K562 (cell line): ENCODE results near the gene ABHD16A. TPM values are rescaled to one million over a fixed set of nuclear protein-coding genes. Genes with fewer than 3 reads are reported as not detected.
A peak's percentile ranks its signal among the peaks of the same experiment; 100 is the strongest.

Experiments
- BDP1 ChIP-seq: IDR thresholded peaks from 3 replicates; pipeline ENCODE4 v1.6.1; 2011; ENCODE audit not compliant: insufficient read length, insufficient read depth
- CEBPZ ChIP-seq: fragments of 150-350 bp; IDR thresholded peaks from 2 replicates; pipeline ENCODE4 v1.6.1; 2014; ENCODE audit warnings: low read depth, mild to moderate bottlenecking, low read length, borderline replicate concordance
- CREB3 ChIP-seq: fragments of 450-650 bp; conservative IDR thresholded peaks from 2 replicates; pipeline ENCODE4 v1.6.1; 2016; ENCODE audit warnings: missing genetic modification characterization, low read depth, mild to moderate bottlenecking, missing compliant biosample characterization, moderate library complexity
- GATAD2B ChIP-seq: fragments of 450-650 bp; IDR thresholded peaks from 2 replicates; pipeline ENCODE4 v1.6.1; 2017; ENCODE audit warnings: mild to moderate bottlenecking, borderline replicate concordance
- HNRNPUL1 ChIP-seq: fragments of 200-400 bp; formaldehyde crosslinking; IDR thresholded peaks from 2 replicates; pipeline ENCODE4 v1.6.1; 2017; ENCODE audit warnings: low read length
- IRF1 ChIP-seq: sonication (generic); formaldehyde crosslinking; IDR thresholded peaks from 2 replicates; pipeline ENCODE4 v1.8.0; 2022; ENCODE audit warnings: missing genetic modification reagents, mild to moderate bottlenecking, borderline replicate concordance
- L3MBTL2 ChIP-seq: fragments of 450-650 bp; IDR thresholded peaks from 2 replicates; pipeline ENCODE4 v1.6.1; 2016; ENCODE audit warnings: mild to moderate bottlenecking, moderate library complexity
- NCOA1 ChIP-seq: fragments of 450-650 bp; IDR thresholded peaks from 2 replicates; pipeline ENCODE4 v1.6.1; 2016; ENCODE audit warnings: low read depth
- NR2C1 ChIP-seq, 2 experiments: fragments of 450-650 bp; IDR thresholded peaks; 2 replicates each; pipeline ENCODE4 v1.6.1; 2017; ENCODE audit warnings: mild to moderate bottlenecking in 2 of 2, antibody characterized with exemption in 1 of 2, inconsistent platforms in 1 of 2, missing compliant biosample characterization in 1 of 2, missing genetic modification characterization in 1 of 2
- RBM14 ChIP-seq: fragments of 200-400 bp; formaldehyde crosslinking; IDR thresholded peaks from 2 replicates; pipeline ENCODE4 v1.6.1; 2018; ENCODE audit warnings: low read depth, mild to moderate bottlenecking, low read length, moderate library complexity, borderline replicate concordance; ENCODE audit not compliant: insufficient read depth
- SAFB2 ChIP-seq: fragments of 200-400 bp; formaldehyde crosslinking; IDR thresholded peaks from 2 replicates; pipeline ENCODE4 v1.6.1; 2018; ENCODE audit warnings: borderline replicate concordance, low read length, low read depth, moderate library complexity; ENCODE audit not compliant: severe bottlenecking
- SP1 ChIP-seq: sonication (generic); formaldehyde crosslinking; IDR thresholded peaks from 2 replicates; pipeline ENCODE4 v1.8.1; 2022; ENCODE audit warnings: mild to moderate bottlenecking, missing genetic modification reagents
- SREBF2 ChIP-seq: sonication (generic); formaldehyde crosslinking; IDR thresholded peaks from 2 replicates; pipeline ENCODE4 v1.4.0; 2020; ENCODE audit warnings: mild to moderate bottlenecking, missing genetic modification reagents
- ZFP30 ChIP-seq: fragments of 250-450 bp; sonication (Bioruptor Pico); IDR thresholded peaks from 2 replicates; pipeline ENCODE4 v1.8.0; 2022; ENCODE audit warnings: moderate library complexity, mild to moderate bottlenecking, inconsistent platforms, borderline replicate concordance
- ZNF124 ChIP-seq: sonication (generic); formaldehyde crosslinking; IDR thresholded peaks from 2 replicates; pipeline ENCODE4 v1.8.1; 2022; ENCODE audit warnings: missing genetic modification reagents
- ZNF408 ChIP-seq: fragments of 250-450 bp; sonication (Bioruptor Pico); IDR thresholded peaks from 2 replicates; pipeline ENCODE4 v1.4.0; 2020; ENCODE audit warnings: low read depth, mild to moderate bottlenecking, moderate library complexity
- ZNF431 ChIP-seq: sonication (generic); formaldehyde crosslinking; IDR thresholded peaks from 2 replicates; pipeline ENCODE4 v1.8.0; 2022; ENCODE audit warnings: mild to moderate bottlenecking, missing genetic modification reagents
- ZNF655 ChIP-seq: fragments of 250-450 bp; sonication (Bioruptor Pico); IDR thresholded peaks from 2 replicates; pipeline ENCODE4 v1.5.0; 2021
- ZNF717 ChIP-seq: fragments of 250-450 bp; sonication (Bioruptor Pico); IDR thresholded peaks from 2 replicates; pipeline ENCODE4 v1.5.0; 2021
- polyA plus RNA-seq, 8 experiments: library from polyadenylated mRNA; depleted of rRNA in 4 of 8; stranded (reverse) in 5 of 8; unstranded in 3 of 8; fragments of >200 nt; fragmentation: Nextera tagmentation in 2 of 8; fragmentation: Illumina TruSeq in 1 of 8; extraction: Ambion mirVana in 2 of 8; extraction: Trizol in 1 of 8; gene quantifications; 2 replicates each; pipeline versions ENCODE4 v1.2.1 to v1.2.3, GENCODE V29; 2011 to 2014; ENCODE audit warnings: inconsistent platforms in 1 of 8, missing spikeins in 1 of 8
- total RNA-seq, 7 experiments: library from RNA; depleted of rRNA in 6 of 7; stranded (reverse); fragments of >200 nt in 6 of 7; fragmentation: Illumina TruSeq in 2 of 7; extraction: Trizol in 2 of 7; gene quantifications; 2 replicates each; pipeline versions ENCODE4 v1.2.1 to v1.2.3, GENCODE V29; 2011 to 2021; ENCODE audit warnings: low replicate concordance in 1 of 7

The ABHD16A gene
- total and polyA plus RNA-seq, 9 of the 15 experiments (the other 6 are each of a cell fraction or from before 2014, with no cell fraction given): 25.8 to 120 (median 81.6) TPM

DNA sequence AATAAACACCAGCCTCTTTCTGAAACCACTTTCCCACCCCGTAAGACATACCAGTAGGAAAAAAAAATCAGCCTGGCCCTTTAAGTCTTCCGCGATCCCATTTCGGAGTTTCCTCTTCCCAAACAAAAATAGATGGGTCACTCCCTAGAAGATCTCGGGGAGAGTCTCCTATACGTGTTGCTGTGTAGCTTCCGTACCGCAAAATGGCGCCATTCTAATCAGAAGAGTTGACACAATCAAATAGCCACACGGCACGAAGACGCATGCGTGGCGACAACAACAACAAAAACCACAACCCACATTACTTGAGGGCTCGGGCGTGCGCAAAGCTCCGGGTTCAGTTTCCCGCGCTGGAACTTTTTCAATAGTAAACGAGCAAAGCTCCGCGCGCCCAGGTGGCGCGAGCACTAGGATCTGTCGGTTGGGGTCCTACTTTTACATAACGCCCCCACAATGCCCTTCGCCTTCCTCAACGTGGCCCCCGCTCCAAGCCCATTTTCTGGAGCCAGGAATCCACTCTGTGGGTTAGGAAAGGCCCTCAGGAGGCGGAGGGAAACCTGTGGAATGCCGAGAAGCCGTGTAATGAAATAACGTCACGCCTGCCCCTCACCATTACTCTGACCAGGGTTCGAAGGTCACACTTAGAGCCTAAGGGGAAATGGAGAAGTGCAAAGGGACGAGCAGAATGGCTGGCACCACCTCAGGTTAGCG is 38.2 kb downstream of the ABHD16A start, which contains the start of gene GPANK1 (continued):
- TF ChIP-seq CEBPZ (no peak), SAFB2 (no peak), ZFP30 (CRISPR knock-in tag) (no peak), ZNF124 (no peak), IRF1 (CRISPR knock-in tag) (no peak; the same call in 1 of the 2 replicates), BDP1 (no peak), NR2C1 (IDR thresholded peaks at IDR 0.05) (no peak), NR2C1 (tag; IDR thresholded peaks at IDR 0.05) (peak; percentile 81), CREB3 (tag) (peak; percentile 66; the same call in 1 of the 2 replicates), HNRNPUL1 (no peak; the same call in 1 of the 2 replicates), RBM14 (no peak), ZNF655 (CRISPR knock-in tag) (no peak), NCOA1 (0 out of 2 replicates have a peak, but pooled peaks have one; percentile 10), GATAD2B (no peak), ZNF431 (CRISPR knock-in tag) (0 out of 2 replicates have a peak, but pooled peaks have one; percentile 61), L3MBTL2 (peak; percentile 97), ZNF408 (CRISPR knock-in tag) (no peak), SP1 (CRISPR knock-in tag) (peak; percentile 70; the same call in 1 of the 2 replicates), SREBF2 (0 out of 2 replicates have a peak, but pooled peaks have one; percentile 92), ZNF717 (CRISPR knock-in tag) (peak; percentile 82)
